HG02610 (cell line): Measurements from ENCODE around the gene CYGB.
A peak's percentile ranks its signal among the peaks of the same experiment; 100 is the strongest.
"Not testable (repeated sequence)": the region's sequence is repeated elsewhere in the genome, so short reads cannot be mapped to it uniquely, and the experiment has no call there.

Source experiments
- ATAC-seq: cut with Tn5 transposase; IDR thresholded peaks from one replicate; pipeline ENCODE4 v1.9.1; 2021; ENCODE audit warnings: mild to moderate bottlenecking, moderate library complexity; ENCODE audit not compliant: unreplicated experiment

The CYGB gene

GRCh38 chr17:76538941-76539570 is 1.5 kb upstream of the CYGB start:
- ATAC-seq = no peak

- no peak for ATAC-seq
These were observed 897 bp upstream of the CYGB start for GRCh38 chr17:76538281-76538931.

GRCh38 chr17:76537288-76537577 is 276 bp downstream of the CYGB start:
- ATAC-seq = no peak

- ATAC-seq = no peak
These were observed 810 bp downstream of the CYGB start for GRCh38 chr17:76536511-76537287.

- no peak for ATAC-seq
These were observed 1.6 kb downstream of the CYGB start for GRCh38 chr17:76535788-76536510.

- ATAC-seq = no peak
These were observed 2.4 kb downstream of the CYGB start for GRCh38 chr17:76534831-76535732.

- ATAC-seq = not testable (repeated sequence)
These were observed 3.7 kb downstream of the CYGB start for GRCh38 chr17:76533640-76534359.

- no peak for ATAC-seq
These were observed 5.3 kb downstream of the CYGB start for GRCh38 chr17:76532072-76532651.

GRCh38 chr17:76531486-76532038 is 5.9 kb downstream of the CYGB start:
- no peak for ATAC-seq

- no peak for ATAC-seq
These were observed 6.6 kb downstream of the CYGB start for GRCh38 chr17:76530811-76531485.

- no peak for ATAC-seq
These were observed 7.3 kb downstream of the CYGB start for GRCh38 chr17:76530095-76530723.

GRCh38 chr17:76529224-76530094 is 8.1 kb downstream of the CYGB start:
- ATAC-seq = no peak

GRCh38 chr17:76528528-76529223 is 8.8 kb downstream of the CYGB start:
- ATAC-seq = no peak

- ATAC-seq = peak; percentile 27
These were observed 9.4 kb downstream of the CYGB start for GRCh38 chr17:76528156-76528527.

GRCh38 chr17:76527430-76528111 is 9.9 kb downstream of the CYGB start:
- peak; percentile 43 for ATAC-seq

- not testable (repeated sequence) for ATAC-seq
These were observed 10.5 kb downstream of the CYGB start for GRCh38 chr17:76527016-76527415.
